Suprapubic skin (tissue), 4 donors: ENCODE data around the gene BEST3. TPM values are rescaled to one million over a fixed set of nuclear protein-coding genes. Genes with fewer than 3 reads are reported as not detected.

Experiments used
- DNase-seq, 2 donors: peaks; one replicate each; pipeline ENCODE4 v3.0.0-alpha.2; 2019; ENCODE audit warnings: low spot score in 2 of 2
- H3K27ac ChIP-seq: fragments of 200-600 bp; sonication (generic); one replicate; pipeline ENCODE4 v1.5.1; 2019
- H3K27me3 ChIP-seq: fragments of 200-600 bp; sonication (generic); one replicate; pipeline ENCODE4 v1.5.1; 2019
- H3K36me3 ChIP-seq: fragments of 200-600 bp; sonication (generic); one replicate; pipeline ENCODE4 v1.5.1; 2019
- H3K4me1 ChIP-seq: fragments of 200-600 bp; sonication (generic); one replicate; pipeline ENCODE4 v1.5.1; 2019
- H3K4me3 ChIP-seq: fragments of 200-600 bp; sonication (generic); one replicate; pipeline ENCODE4 v1.5.1; 2019; ENCODE audit warnings: mild to moderate bottlenecking
- H3K9me3 ChIP-seq: fragments of 200-600 bp; sonication (generic); one replicate; pipeline ENCODE4 v1.5.1; 2019
- CTCF ChIP-seq, 2 donors: fragments of 200-600 bp in 1 of 2; fragments of 450-650 bp in 1 of 2; sonication (generic) in 1 of 2; IDR thresholded peaks; one replicate each; pipeline ENCODE4 v1.5.1; 2016 to 2019; ENCODE audit warnings: antibody characterized with exemption in 2 of 2, mild to moderate bottlenecking in 1 of 2, moderate library complexity in 1 of 2
- EP300 ChIP-seq: sonication (generic); formaldehyde crosslinking; IDR thresholded peaks from one replicate; pipeline ENCODE4 v1.6.1; 2017; ENCODE audit warnings: antibody characterized with exemption
- POLR2A ChIP-seq, 2 donors: fragments of 450-650 bp; IDR thresholded peaks; one replicate each; pipeline ENCODE4 v1.6.1; 2017; ENCODE audit warnings: antibody characterized with exemption in 2 of 2, mild to moderate bottlenecking in 2 of 2, moderate library complexity in 2 of 2
- POLR2AphosphoS5 ChIP-seq, 3 donors: sonication (generic); formaldehyde crosslinking; IDR thresholded peaks; one replicate each; pipeline ENCODE4 v1.6.1; 2017; ENCODE audit warnings: antibody characterized with exemption in 3 of 3
- whole genome bisulfite sequencing: methylation state at CpG from one replicate; pipeline ENCODE4 v1.1.5; 2018; 5-methylcytosine and 5-hydroxymethylcytosine counted together
- total RNA-seq, 4 donors: library from RNA; depleted of rRNA; stranded (reverse); fragments of >200 nt; gene quantifications; one replicate each; pipeline ENCODE4 v1.1.0, GENCODE V29; 2016

Gene BEST3
- total RNA-seq, 4 donors from 2014 or later, result 0.52 to 0.98 TPM; not detected in 2

GRCh38 chr12:69714542-69714941 lies 15.4 kb upstream of the BEST3 start:
- H3K4me3 ChIP-seq, result no peak overlapping the region
- H3K27me3 ChIP-seq, result no peaks in the 10 kb centered on the region
- no peak for DNase-seq
- H3K4me1 ChIP-seq, result no peaks in the 10 kb centered on the region
- H3K27ac ChIP-seq, result no peak overlapping the region
- no peaks in the 10 kb centered on the region for H3K9me3 ChIP-seq
- 72% methylated on average over 3 of the region's 3 CpGs for WGBS
- H3K36me3 ChIP-seq, result no peaks in the 10 kb centered on the region
- TF ChIP-seq CTCF (IDR thresholded peaks at IDR 0.05) (no peak), POLR2A (IDR thresholded peaks at IDR 0.05) (no peak), EP300 (no peak), POLR2AphosphoS5 (IDR thresholded peaks at IDR 0.05) (no peak)

GRCh38 chr12:69712826-69713225 lies 13.7 kb upstream of the BEST3 start:
- no peak for DNase-seq
- Histone ChIP-seq H3K27ac (no peak overlapping the region), H3K9me3 (no peaks in the 10 kb centered on the region), H3K4me3 (no peak overlapping the region), H3K36me3 (no peaks in the 10 kb centered on the region), H3K4me1 (no peaks in the 10 kb centered on the region), H3K27me3 (no peaks in the 10 kb centered on the region)
- no peak for TF ChIP-seq CTCF (IDR thresholded peaks at IDR 0.05)
- TF ChIP-seq EP300, result no peak
- no peak for TF ChIP-seq POLR2AphosphoS5 (IDR thresholded peaks at IDR 0.05)
- no peak for TF ChIP-seq POLR2A (IDR thresholded peaks at IDR 0.05)
- WGBS, result 55% methylated on average over 2 of the region's 2 CpGs

- H3K4me3 ChIP-seq, result no peak overlapping the region
- no peaks in the 10 kb centered on the region for H3K27me3 ChIP-seq
- WGBS, result 92% methylated on average over 3 of the region's 3 CpGs
- DNase-seq, result no peak
- H3K4me1 ChIP-seq, result no peaks in the 10 kb centered on the region
- TF ChIP-seq POLR2A (IDR thresholded peaks at IDR 0.05) (no peak), CTCF (IDR thresholded peaks at IDR 0.05) (no peak), POLR2AphosphoS5 (IDR thresholded peaks at IDR 0.05) (no peak)
- no peaks in the 10 kb centered on the region for H3K36me3 ChIP-seq
- no peak overlapping the region for H3K27ac ChIP-seq
- H3K9me3 ChIP-seq, result no peaks in the 10 kb centered on the region
Measured at GRCh38 chr12:69708649-69709048, 9.5 kb upstream of the BEST3 start.

GRCh38 chr12:69704357-69704756 lies 5.3 kb upstream of the BEST3 start:
- no peaks in the 10 kb centered on the region for H3K27me3 ChIP-seq
- H3K4me3 ChIP-seq, result no peak overlapping the region
- TF ChIP-seq POLR2AphosphoS5 (IDR thresholded peaks at IDR 0.05) (no peak), CTCF (IDR thresholded peaks at IDR 0.05) (no peak), POLR2A (IDR thresholded peaks at IDR 0.05) (no peak), EP300 (no peak)
- no peaks in the 10 kb centered on the region for H3K9me3 ChIP-seq
- no peaks in the 10 kb centered on the region for H3K36me3 ChIP-seq
- WGBS, result 0% methylated on average over 1 of the region's 1 CpG
- no peak overlapping the region for H3K27ac ChIP-seq
- DNase-seq, result no peak
- H3K4me1 ChIP-seq, result peaks cover under 1% of the 10 kb centered on the region

GRCh38 chr12:69703146-69703642 lies 4.1 kb upstream of the BEST3 start:
- Histone ChIP-seq H3K27me3 (no peaks in the 10 kb centered on the region), H3K27ac (no peak overlapping the region), H3K4me3 (no peak overlapping the region), H3K36me3 (no peaks in the 10 kb centered on the region), H3K9me3 (no peaks in the 10 kb centered on the region), H3K4me1 (peaks cover 10% of the 10 kb centered on the region)
- DNase-seq, result no peak
- WGBS, result 58% methylated on average over 1 of the region's 1 CpG
- no peak for TF ChIP-seq EP300
- TF ChIP-seq POLR2AphosphoS5 (IDR thresholded peaks at IDR 0.05), result no peak

GRCh38 chr12:69701826-69702225 lies 2.7 kb upstream of the BEST3 start:
- WGBS, result 86% methylated on average over 3 of the region's 3 CpGs
- no peak for TF ChIP-seq EP300
- TF ChIP-seq POLR2AphosphoS5 (IDR thresholded peaks at IDR 0.05), result no peak
- no peak for TF ChIP-seq CTCF (IDR thresholded peaks at IDR 0.05)
- no peak for TF ChIP-seq POLR2A (IDR thresholded peaks at IDR 0.05)
- Histone ChIP-seq H3K27me3 (no peaks in the 10 kb centered on the region), H3K36me3 (no peaks in the 10 kb centered on the region), H3K27ac (no peak overlapping the region), H3K4me3 (no peak overlapping the region), H3K9me3 (no peaks in the 10 kb centered on the region), H3K4me1 (peaks cover 10% of the 10 kb centered on the region)
- DNase-seq, result no peak
